Measurements from ENCODE around the gene CPOX. TPM values are rescaled to one million over a fixed set of nuclear protein-coding genes. Genes with fewer than 3 reads are reported as not detected.

Gene CPOX
- total and polyA plus RNA-seq, 2 of the 8 experiments (the other 6 are each of a cell fraction or from before 2014, with no cell fraction given): 17.4 to 27.0 TPM

GRCh38 chr3:98552232-98553020 is 41.0 kb downstream of the CPOX start:
- Histone ChIP-seq H3K79me2 (ENCODE audit: control insufficient read depth in 1 of 2, insufficient read depth in 2 of 2, low read length in 2 of 2) (no peaks in the 10 kb centered on the region), H2BK5ac (ENCODE audit: low read depth, low read length) (no peak overlapping the region), H3K18ac (ENCODE audit: extremely low read depth, low read length) (no peak overlapping the region), H2BK20ac (ENCODE audit: low read length) (no peak overlapping the region), H3K4me1 (replicated peaks in 1 of 4; ENCODE audit: control insufficient read depth in 3 of 4, insufficient read depth in 4 of 4, low read length in 3 of 4) (no peaks in the 10 kb centered on the region), H3K36me3 (ENCODE audit: control insufficient read depth in 2 of 4, insufficient read depth in 4 of 4, low read length in 3 of 4) (no peaks in the 10 kb centered on the region), H4K8ac (ENCODE audit: extremely low read depth, insufficient read depth, low read length) (no peak overlapping the region), H3K27me3 (replicated peaks in 1 of 4; ENCODE audit: control insufficient read depth in 3 of 4, extremely low read depth in 1 of 4, insufficient read depth in 3 of 4, low read length in 3 of 4) (peaks cover 0 to 1% (median 0%) of the 10 kb centered on the region in 4 experiments; a peak in 1 of 7 replicates), H3K14ac (ENCODE audit: insufficient read length) (no peak overlapping the region), H3K4ac (replicated peaks; ENCODE audit: insufficient read length, low read depth, low read length) (no peak overlapping the region), H3K27ac (ENCODE audit: low read depth, low read length) (no peak overlapping the region), H3K56ac (replicated peaks; ENCODE audit: insufficient read length, low read depth, low read length) (no peak overlapping the region), H3K79me1 (ENCODE audit: low read depth, low read length) (no peaks in the 10 kb centered on the region), H3K23me2 (ENCODE audit: low read depth, low read length) (no peaks in the 10 kb centered on the region), H3K4me2 (ENCODE audit: insufficient read depth in 1 of 2, low read depth in 2 of 2, low read length in 2 of 2) (no peak overlapping the region), H3K9me3 (ENCODE audit: insufficient read depth in 2 of 2, low read depth in 1 of 2, low read length in 1 of 2) (no peaks in the 10 kb centered on the region), H2AK5ac (ENCODE audit: low read depth, low read length) (no peak overlapping the region), H4K91ac (replicated peaks; ENCODE audit: insufficient read length, low read length) (no peak overlapping the region), H4K20me1 (replicated peaks in 1 of 2; ENCODE audit: control insufficient read depth in 1 of 2, insufficient read depth in 2 of 2, low read length in 2 of 2) (no peaks in the 10 kb centered on the region), H4K5ac (ENCODE audit: insufficient read length, low read depth, low read length) (no peak overlapping the region), H3K23ac (ENCODE audit: insufficient read length) (no peak overlapping the region), H3K4me3 (ENCODE audit: extremely low read depth in 1 of 4, insufficient read depth in 2 of 4, low read depth in 3 of 4, low read length in 4 of 4) (no peak overlapping the region), H2AFZ (ENCODE audit: low read length) (no peak overlapping the region), H2BK120ac (replicated peaks; ENCODE audit: low read depth, low read length) (no peak overlapping the region), H2BK12ac (ENCODE audit: low read depth, low read length) (no peak overlapping the region), H2BK15ac (ENCODE audit: low read length) (no peak overlapping the region), H3K9ac (replicated peaks in 1 of 4; ENCODE audit: extremely low read depth in 1 of 4, low read depth in 3 of 4, low read length in 3 of 4) (no peak overlapping the region)
- POLR2A ChIA-PET (ENCODE audit: partially characterized antibody): no interaction called here
- DNase-seq (ENCODE audit: low read depth in 1 of 2, low spot score in 2 of 2): no peak
- TF ChIP-seq EGR1 (IDR thresholded peaks at IDR 0.05; ENCODE audit: borderline replicate concordance, low read depth, low read length): no peak
- no peak for TF ChIP-seq PHF8 (conservative IDR thresholded peaks at IDR 0.05; ENCODE audit: low read depth, low read length)
- TF ChIP-seq CHD1 (IDR thresholded peaks at IDR 0.05; ENCODE audit: low read depth, low read length): no peak
- no peak for TF ChIP-seq SP2 (IDR thresholded peaks at IDR 0.05; ENCODE audit: low read length)
- 72% methylated on average over 4 of the region's 4 CpGs; no CpG with 5 or more reads in 1 of the 2 experiments for WGBS, 2 experiments (ENCODE audit: extremely low coverage in 1 of 2, insufficient coverage in 1 of 2, insufficient read length in 1 of 2, insufficient replicate concordance in 2 of 2, low coverage in 1 of 2, low lambda C conversion rate in 2 of 2, missing lambda C conversion rate in 1 of 2)
- CTCF ChIA-PET (ENCODE audit: partially characterized antibody): interaction anchor here (1.3 kb wide), 1 partner anchor 22 kb away, joined by 3 read pairs; no protein-coding TSS in a partner anchor
- FAIRE-seq: no peak
